ENCODE data around the gene DDAH2. TPM values are rescaled to one million over a fixed set of nuclear protein-coding genes. Genes with fewer than 3 reads are reported as not detected.

Gene DDAH2
- total RNA-seq, 1 donor from 2014 or later: 67.0 TPM

GRCh38 chr6:31725502-31726350 lies 3.4 kb downstream of the DDAH2 start:
- no peak for ATAC-seq
- no peak for DNase-seq
- H3K9me3 ChIP-seq: no peaks in the 10 kb centered on the region
- H3K4me3 ChIP-seq: no peak overlapping the region
- intact Hi-C loops (cut with DNase I): no loop called here
- no peak for TF ChIP-seq CTCF (IDR thresholded peaks at IDR 0.05)
- H3K4me1 ChIP-seq: peaks cover 43% of the 10 kb centered on the region
- H3K27ac ChIP-seq: peak overlapping the region; percentile 93
- H3K27me3 ChIP-seq (ENCODE audit: low read depth): no peaks in the 10 kb centered on the region
- H3K36me3 ChIP-seq: peaks cover 27% of the 10 kb centered on the region

DNA sequence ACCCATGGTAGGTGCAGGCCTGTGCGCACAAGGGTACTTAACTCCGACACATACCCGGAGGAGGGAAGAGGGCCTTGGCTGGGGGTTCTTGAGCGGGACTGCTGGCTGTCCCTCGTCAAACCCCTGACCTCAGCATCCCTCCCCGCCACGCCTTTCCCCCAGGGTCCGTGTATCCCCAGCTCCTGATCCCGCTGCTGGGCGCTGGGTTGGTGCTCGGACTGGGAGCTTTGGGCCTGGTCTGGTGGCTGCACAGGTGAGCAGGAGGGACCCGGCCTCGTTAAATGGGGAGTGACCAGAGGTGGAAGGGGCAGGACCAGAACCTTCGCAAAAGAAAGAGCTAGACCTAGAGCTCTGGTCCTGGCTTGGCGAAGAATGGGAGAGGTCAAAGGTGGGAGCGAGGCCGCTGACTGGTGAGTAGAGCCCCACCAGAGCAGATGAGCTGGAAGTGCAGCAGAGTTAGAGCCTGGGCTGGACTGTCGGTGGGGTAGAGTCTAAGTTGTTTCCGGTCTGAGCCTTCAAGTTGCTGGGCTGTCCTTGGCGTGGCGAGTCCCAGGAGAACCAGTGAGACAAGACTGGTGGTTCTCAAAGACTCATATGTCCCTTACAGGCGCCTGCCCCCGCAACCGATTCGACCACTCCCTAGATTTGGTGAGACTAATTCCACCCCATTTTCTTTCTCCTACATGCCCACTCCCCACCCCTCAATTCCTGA lies 5.0 kb downstream of the DDAH2 start:
- Histone ChIP-seq H3K36me3 (peaks cover 22% of the 10 kb centered on the region), H3K4me3 (no peak overlapping the region), H3K27ac (no peak overlapping the region), H3K27me3 (ENCODE audit: low read depth) (no peaks in the 10 kb centered on the region), H3K4me1 (peaks cover 36% of the 10 kb centered on the region), H3K9me3 (no peaks in the 10 kb centered on the region)
- DNase-seq (no peak), ATAC-seq (no peak)
- TF ChIP-seq CTCF (IDR thresholded peaks at IDR 0.05): no peak
- intact Hi-C loops (cut with DNase I): no loop called here

DNA sequence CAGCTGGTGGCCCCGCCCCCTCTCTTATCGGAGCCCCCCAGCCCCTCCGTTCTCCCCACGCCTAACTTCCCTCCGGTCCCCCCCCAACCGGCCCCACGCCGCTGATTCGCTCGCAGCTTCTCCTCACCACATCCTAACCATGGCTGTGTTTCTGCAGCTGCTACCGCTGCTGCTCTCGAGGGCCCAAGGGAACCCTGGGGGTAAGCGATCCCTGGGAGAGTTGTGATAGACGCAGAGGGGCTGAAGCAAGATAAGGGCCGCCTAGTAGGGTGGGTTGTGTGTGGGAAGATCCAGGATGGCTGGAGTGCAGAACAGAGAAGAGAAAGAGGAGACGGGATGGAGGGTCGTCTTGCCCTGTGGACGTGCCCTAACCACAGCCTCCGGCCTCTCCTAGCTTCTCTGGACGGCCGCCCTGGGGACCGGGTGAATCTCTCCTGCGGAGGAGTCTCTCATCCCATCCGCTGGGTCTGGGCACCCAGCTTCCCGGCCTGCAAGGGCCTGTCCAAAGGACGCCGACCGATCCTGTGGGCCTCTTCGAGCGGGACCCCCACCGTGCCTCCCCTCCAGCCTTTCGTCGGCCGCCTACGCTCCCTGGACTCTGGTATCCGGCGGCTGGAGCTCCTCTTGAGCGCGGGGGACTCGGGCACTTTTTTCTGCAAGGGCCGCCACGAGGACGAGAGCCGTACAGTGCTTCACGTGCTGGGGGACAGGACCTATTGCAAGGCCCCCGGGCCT lies 5.7 kb downstream of the DDAH2 start, which contains the start of gene MPIG6B:
TSS of gene MPIG6B (plus strand) at position 129 of the 735 bp plus-strand sequence. CDS start at position 140, 11 bp downstream.
- intact Hi-C loops (cut with DNase I): no loop called here
- no peak within 1 kb of the TSS for H3K27ac ChIP-seq
- DNase-seq: no peak

GRCh38 chr6:31722173-31722572 lies 6.9 kb downstream of the DDAH2 start:
- TF ChIP-seq CTCF (IDR thresholded peaks at IDR 0.05): no peak
- Histone ChIP-seq H3K27me3 (ENCODE audit: low read depth) (no peaks in the 10 kb centered on the region), H3K4me1 (peaks cover 17% of the 10 kb centered on the region), H3K9me3 (no peaks in the 10 kb centered on the region), H3K27ac (no peak overlapping the region), H3K36me3 (peaks cover 12% of the 10 kb centered on the region), H3K4me3 (no peak overlapping the region)
- intact Hi-C loops (cut with DNase I): no loop called here
- ATAC-seq: no peak
- DNase-seq: peak; percentile 24

More for the DNA sequence above, 5.7 kb downstream of the DDAH2 start, which contains the start of gene MPIG6B:
- Histone ChIP-seq H3K36me3 (peaks cover 22% of the 10 kb centered on the region), H3K4me1 (peaks cover 30% of the 10 kb centered on the region), H3K4me3 (no peak within 1 kb of the TSS), H3K9me3 (no peaks in the 10 kb centered on the region), H3K27me3 (ENCODE audit: low read depth) (no peaks in the 10 kb centered on the region)
- no peak for ATAC-seq
- no peak for TF ChIP-seq CTCF (IDR thresholded peaks at IDR 0.05)

- ATAC-seq (no peak), DNase-seq (peak; percentile 13)
- Histone ChIP-seq H3K27me3 (ENCODE audit: low read depth) (no peaks in the 10 kb centered on the region), H3K4me1 (peaks cover 11% of the 10 kb centered on the region), H3K27ac (no peak within 1 kb of the TSS), H3K4me3 (no peak within 1 kb of the TSS), H3K36me3 (peaks cover 5% of the 10 kb centered on the region), H3K9me3 (no peaks in the 10 kb centered on the region)
- intact Hi-C loops (cut with DNase I): no loop called here
- no peak for TF ChIP-seq CTCF (IDR thresholded peaks at IDR 0.05)
These were observed 7.6 kb downstream of the DDAH2 start, which contains the start of gene LY6G6C for GRCh38 chr6:31721351-31722020. LY6G6C (minus strand) TSS chr6:31721746; CDS start chr6:31721679, 67 bp downstream.
